Lung (tissue), 12 donors: ENCODE data around the gene ACIN1. TPM values are rescaled to one million over a fixed set of nuclear protein-coding genes. Genes with fewer than 3 reads are reported as not detected.

Experiments
- ATAC-seq: fragments of 200-7000 bp; cut with Tn5 transposase; one replicate; pipeline ENCODE4 v1.9.1; 2020; ENCODE audit warnings: moderate number of reproducible peaks; ENCODE audit not compliant: insufficient read depth, low FRiP score
- DNase-seq, 3 donors: peaks; one replicate each; pipeline ENCODE4 v3.0.0-alpha.2; 2013 to 2017
- H3K27ac ChIP-seq, 2 donors: one replicate each; pipeline ENCODE4 v1.5.1; 2013; ENCODE audit warnings: mild to moderate bottlenecking in 2 of 2, moderate library complexity in 2 of 2, control low read depth in 1 of 2, inconsistent platforms in 1 of 2, low read depth in 1 of 2, low read length in 1 of 2
- H3K27me3 ChIP-seq, 3 donors: one replicate each; pipeline ENCODE4 v1.5.1; 2013; ENCODE audit warnings: low read length in 2 of 3; ENCODE audit not compliant: control insufficient read depth in 3 of 3, insufficient read depth in 3 of 3
- H3K36me3 ChIP-seq, 4 donors: one replicate each; pipeline ENCODE4 v1.5.1; 2013; ENCODE audit warnings: low read length in 4 of 4, mild to moderate bottlenecking in 1 of 4, moderate library complexity in 1 of 4; ENCODE audit not compliant: control insufficient read depth in 4 of 4, insufficient read depth in 4 of 4
- H3K4me1 ChIP-seq, 5 donors: one replicate each; pipeline ENCODE4 v1.5.1; 2013; ENCODE audit warnings: low read length in 5 of 5, mild to moderate bottlenecking in 2 of 5, moderate library complexity in 1 of 5; ENCODE audit not compliant: control insufficient read depth in 5 of 5, insufficient read depth in 5 of 5
- H3K4me3 ChIP-seq: one replicate; pipeline ENCODE4 v1.5.1; 2013; ENCODE audit warnings: mild to moderate bottlenecking, control low read depth, moderate library complexity
- H3K9ac ChIP-seq, 2 donors: one replicate each; pipeline ENCODE4 v1.5.1; 2013; ENCODE audit warnings: low read length in 2 of 2, control low read depth in 1 of 2; ENCODE audit not compliant: insufficient read depth in 1 of 2
- H3K9me3 ChIP-seq, 4 donors: one replicate each; pipeline ENCODE4 v1.5.1; 2013; ENCODE audit warnings: low read length in 3 of 4, mild to moderate bottlenecking in 1 of 4, moderate library complexity in 1 of 4; ENCODE audit not compliant: control insufficient read depth in 4 of 4, insufficient read depth in 3 of 4
- WGBS, 2 donors: extraction: QIAGEN DNeasy Blood & Tissue Kit; methylation state at CpG; one replicate each; pipeline ENCODE4 v1.1.7; 2013; 5-methylcytosine and 5-hydroxymethylcytosine counted together
- polyA plus RNA-seq, 2 donors: library from polyadenylated mRNA; stranded (reverse); fragments of 200-250 nt; gene quantifications; one replicate each; pipeline ENCODE4 v1.2.1, GENCODE V29; 2013
- total RNA-seq, 2 donors: library from RNA; depleted of rRNA in 1 of 2; stranded (reverse); fragments of >200 nt in 1 of 2; gene quantifications; one replicate each; pipeline ENCODE4 v1.2.1, GENCODE V29; 2014 to 2021
- TF ChIP-seq, protein P1 (sequence below): IDR thresholded peaks from 2 replicates; pipeline ENCODE4 v1.5.1; 2012; ENCODE audit warnings: mild to moderate bottlenecking; ENCODE audit errors: control extremely low read depth, extremely low read depth
- donor health status: control.
- donor health status: control.
- donor health status: Bipolar disorder and iron deficiency.
- donor health status: healthy.
- donor health status: DM: yes; HTN: yes; CAD: no.

ACIN1 gene
- total and polyA plus RNA-seq, 4 donors, result 76.3 to 154 (median 115) TPM

DNA sequence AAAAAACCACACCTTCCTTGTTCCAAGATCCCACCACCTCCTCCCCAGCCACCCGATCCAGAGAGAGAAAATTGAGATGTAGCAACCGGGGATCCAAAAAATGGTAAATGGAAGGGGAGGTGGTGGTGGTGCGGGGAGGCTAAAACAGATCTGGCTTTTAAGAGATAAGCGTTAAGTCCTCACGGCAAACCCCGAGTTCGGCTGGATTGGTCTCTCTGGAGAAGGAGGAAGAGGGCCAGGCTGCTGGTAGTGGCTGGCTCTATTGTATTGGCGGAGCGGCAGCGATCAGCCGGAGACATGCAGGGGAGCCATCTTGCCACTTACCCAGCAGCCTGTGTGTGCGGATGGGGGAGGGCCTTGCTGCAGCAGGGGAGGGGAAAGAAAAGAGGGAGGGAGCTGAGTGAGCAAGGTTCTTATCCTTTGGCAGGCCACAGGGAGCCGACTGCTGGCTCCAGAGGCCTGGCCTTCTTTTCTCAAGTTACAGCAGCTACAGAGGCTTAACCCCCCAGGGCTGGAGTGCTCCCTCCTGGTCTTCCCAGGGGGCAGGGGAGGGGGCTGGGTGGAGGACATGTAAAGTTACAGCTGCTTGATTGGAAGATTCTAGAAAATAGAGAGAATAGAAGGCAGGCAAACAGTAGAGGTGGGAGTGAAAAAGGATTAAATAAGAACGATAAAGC is 23.6 kb downstream of the ACIN1 start:
- Histone ChIP-seq H3K9me3 (no peaks in the 10 kb centered on the region), H3K36me3 (peaks cover 19 to 50% (median 41%) of the 10 kb centered on the region in 4 donors), H3K27ac (peak overlapping the region; percentile 58 to 64), H3K9ac (peak overlapping the region; percentile 29 to 88), H3K4me1 (peaks cover 0 to 36% (median 15%) of the 10 kb centered on the region in 5 donors), H3K4me3 (peak overlapping the region; percentile 64), H3K27me3 (no peaks in the 10 kb centered on the region)
- ATAC-seq (peak; percentile 87), DNase-seq (peak; percentile 92 to 97 (median 95))
- WGBS, 2 donors, result 2 to 3% methylated on average over 14 of the region's 14 CpGs
- TF ChIP-seq, protein P1, sequence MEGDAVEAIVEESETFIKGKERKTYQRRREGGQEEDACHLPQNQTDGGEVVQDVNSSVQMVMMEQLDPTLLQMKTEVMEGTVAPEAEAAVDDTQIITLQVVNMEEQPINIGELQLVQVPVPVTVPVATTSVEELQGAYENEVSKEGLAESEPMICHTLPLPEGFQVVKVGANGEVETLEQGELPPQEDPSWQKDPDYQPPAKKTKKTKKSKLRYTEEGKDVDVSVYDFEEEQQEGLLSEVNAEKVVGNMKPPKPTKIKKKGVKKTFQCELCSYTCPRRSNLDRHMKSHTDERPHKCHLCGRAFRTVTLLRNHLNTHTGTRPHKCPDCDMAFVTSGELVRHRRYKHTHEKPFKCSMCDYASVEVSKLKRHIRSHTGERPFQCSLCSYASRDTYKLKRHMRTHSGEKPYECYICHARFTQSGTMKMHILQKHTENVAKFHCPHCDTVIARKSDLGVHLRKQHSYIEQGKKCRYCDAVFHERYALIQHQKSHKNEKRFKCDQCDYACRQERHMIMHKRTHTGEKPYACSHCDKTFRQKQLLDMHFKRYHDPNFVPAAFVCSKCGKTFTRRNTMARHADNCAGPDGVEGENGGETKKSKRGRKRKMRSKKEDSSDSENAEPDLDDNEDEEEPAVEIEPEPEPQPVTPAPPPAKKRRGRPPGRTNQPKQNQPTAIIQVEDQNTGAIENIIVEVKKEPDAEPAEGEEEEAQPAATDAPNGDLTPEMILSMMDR, result no peak

DNA sequence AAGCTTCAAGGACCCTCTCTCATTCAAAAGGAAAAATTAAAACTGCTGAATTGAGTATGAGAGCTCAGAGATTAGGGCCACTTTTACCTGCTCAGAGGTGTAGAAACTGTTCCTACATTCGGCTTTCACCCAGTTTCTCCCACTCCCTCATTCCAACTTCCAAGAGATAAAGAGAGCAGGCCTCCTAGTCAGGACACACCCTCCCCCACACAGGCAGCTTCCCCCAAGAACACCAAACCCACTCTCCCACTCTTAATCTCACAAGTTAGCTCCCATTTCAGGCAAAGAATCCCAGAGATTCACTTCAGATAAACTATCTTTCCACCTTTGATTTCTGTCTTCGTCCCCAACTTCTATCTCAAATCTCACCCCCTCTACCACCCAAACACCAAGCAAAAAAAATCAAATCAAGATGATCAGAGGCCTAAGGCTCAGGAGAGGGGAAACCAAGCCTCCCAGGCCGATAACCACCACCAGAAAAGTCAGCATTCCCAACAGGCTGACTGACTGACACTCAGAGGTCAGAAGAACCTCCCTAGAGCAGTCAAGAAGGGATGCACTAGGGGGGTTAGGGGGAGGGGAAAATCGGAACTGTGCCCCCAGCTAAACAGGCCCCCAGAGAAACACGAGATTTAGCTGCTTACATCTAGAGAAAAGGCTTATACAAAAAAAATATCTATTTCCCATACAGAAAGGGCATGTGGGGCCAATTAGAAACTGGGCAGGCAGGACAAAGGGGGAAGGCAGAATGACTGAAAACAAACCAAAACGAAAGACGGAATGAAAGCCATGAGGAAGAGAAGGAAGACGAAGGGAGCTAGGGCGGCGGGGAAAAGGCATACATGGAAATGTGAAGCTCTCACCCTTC is 24.4 kb downstream of the ACIN1 start:
- Histone ChIP-seq H3K4me3 (peak overlapping the region; percentile 12), H3K27me3 (no peaks in the 10 kb centered on the region), H3K36me3 (peaks cover 18 to 51% (median 39%) of the 10 kb centered on the region in 4 donors), H3K9ac (peak overlapping the region; percentile 29 to 88), H3K27ac (peak overlapping the region in 1 of 2 donors; percentile 58), H3K4me1 (peaks cover 0 to 36% (median 15%) of the 10 kb centered on the region in 5 donors), H3K9me3 (no peaks in the 10 kb centered on the region)
- ATAC-seq, result no peak
- TF ChIP-seq, protein P1, result no peak
- 18 to 20% methylated on average over 10 of the region's 10 CpGs for WGBS, 2 donors
- no peak for DNase-seq

DNA sequence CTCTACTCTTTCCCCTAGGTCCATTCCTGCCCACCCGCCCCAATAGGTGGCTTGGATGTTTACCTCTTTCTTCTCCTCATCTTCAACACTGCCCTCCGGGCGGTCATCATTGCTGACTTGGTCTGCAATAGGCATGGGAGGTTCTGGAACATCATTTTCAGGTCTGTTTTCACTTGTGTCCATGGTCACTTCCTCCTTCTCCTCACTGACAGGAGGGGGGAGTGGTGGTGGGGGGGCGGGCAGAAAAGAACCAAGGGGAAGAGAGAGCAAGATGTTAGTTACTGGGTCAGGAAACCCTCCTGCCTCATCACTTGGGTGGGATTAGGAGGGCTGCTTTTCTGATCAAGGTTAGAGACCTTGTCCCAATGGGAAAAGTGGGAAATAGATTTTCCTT is 25.5 kb downstream of the ACIN1 start:
- Histone ChIP-seq H3K27ac (peak overlapping the region in 1 of 2 donors; percentile 21), H3K36me3 (peaks cover 14 to 44% (median 35%) of the 10 kb centered on the region in 4 donors), H3K4me3 (no peak overlapping the region), H3K9ac (no peak overlapping the region), H3K9me3 (no peaks in the 10 kb centered on the region), H3K4me1 (peaks cover 0 to 36% (median 15%) of the 10 kb centered on the region in 5 donors), H3K27me3 (no peaks in the 10 kb centered on the region)
- 71 to 87% methylated on average over 4 of the region's 4 CpGs for WGBS, 2 donors
- TF ChIP-seq, protein P1, result no peak
- DNase-seq (no peak), ATAC-seq (no peak)
